SK-N-SH (cell line): Measurements from ENCODE around the gene FNDC11. TPM values are rescaled to one million over a fixed set of nuclear protein-coding genes. Genes with fewer than 3 reads are reported as not detected.

ENCODE experiments used
- polyA plus RNA-seq, 3 experiments: library from polyadenylated mRNA; depleted of rRNA; stranded (reverse); fragments of >200 nt; gene quantifications; 2 replicates each; pipeline ENCODE4 v1.2.3, GENCODE V29; 2012

Gene FNDC11
- polyA plus RNA-seq, 1 of the 3 experiments (the other 2 are of a cell fraction), result 5.5 TPM

Other genes with a start within 250 kb of the FNDC11 start
- not detected in 2 replicates for gene CHRNA4, start 192.8 kb upstream of the FNDC11 start, polyA plus RNA-seq (2012; rRNA removed)
- gene KCNQ2, start 81.5 kb upstream of the FNDC11 start, polyA plus RNA-seq (2012; rRNA removed), result 3.9 and 8.3 TPM in 2 replicates
- gene EEF1A2, start 55.1 kb upstream of the FNDC11 start, polyA plus RNA-seq (2012; rRNA removed), result 9.2 and 16.5 TPM in 2 replicates
- 20.0 and 71.4 TPM in 2 replicates for gene PPDPF, start 33.4 kb upstream of the FNDC11 start, polyA plus RNA-seq (2012; rRNA removed)
- gene PTK6, start 16.8 kb upstream of the FNDC11 start, polyA plus RNA-seq (2012; rRNA removed), result 0.07 and 0.13 TPM in 2 replicates
- not detected in 2 replicates for gene SRMS, start 6.4 kb upstream of the FNDC11 start, polyA plus RNA-seq (2012; rRNA removed)
- gene HELZ2, start 20.1 kb downstream of the FNDC11 start, polyA plus RNA-seq (2012; rRNA removed), result 5.5 and 7.6 TPM in 2 replicates
- 5.6 and 6.5 TPM in 2 replicates for gene GMEB2, start 72.9 kb downstream of the FNDC11 start, polyA plus RNA-seq (2012; rRNA removed)
- gene STMN3, start 99.3 kb downstream of the FNDC11 start, polyA plus RNA-seq (2012; rRNA removed), result 89.8 and 111 TPM in 2 replicates
- 9.9 and 12.9 TPM in 2 replicates for gene RTEL1, start 104.2 kb downstream of the FNDC11 start, polyA plus RNA-seq (2012; rRNA removed)
- 8.2 and 9.4 TPM in 2 replicates for gene TNFRSF6B, start 142.5 kb downstream of the FNDC11 start, polyA plus RNA-seq (2012; rRNA removed)
- gene ARFRP1, start 153.8 kb downstream of the FNDC11 start, polyA plus RNA-seq (2012; rRNA removed), result 65.4 and 72.8 TPM in 2 replicates
- 33.7 and 36.8 TPM in 2 replicates for gene ZGPAT, start 153.9 kb downstream of the FNDC11 start, polyA plus RNA-seq (2012; rRNA removed)
- 10.9 and 12.3 TPM in 2 replicates for gene LIME1, start 182.5 kb downstream of the FNDC11 start, polyA plus RNA-seq (2012; rRNA removed)
- gene SLC2A4RG, start 185.6 kb downstream of the FNDC11 start, polyA plus RNA-seq (2012; rRNA removed), result 75.5 and 90.9 TPM in 2 replicates